Measurements from ENCODE around the gene IGSF9B.

Gene IGSF9B

GRCh38 chr11:133977067-133977677 lies 20.4 kb upstream of the IGSF9B start:
- Histone ChIP-seq H3K4me2 (ENCODE audit: low read depth, low read length, poor library complexity, severe bottlenecking) (no peak overlapping the region), H3K9me3 (ENCODE audit: insufficient read depth, low read length) (no peaks in the 10 kb centered on the region), H3F3A (ENCODE audit: insufficient read depth) (no peaks in the 10 kb centered on the region), H3K9ac (ENCODE audit: low read length) (no peak overlapping the region), H3K9me2 (replicated peaks; ENCODE audit: insufficient read depth, low read length) (no peaks in the 10 kb centered on the region), H2AFZ (ENCODE audit: low read depth, low read length, severe bottlenecking) (no peak overlapping the region), H3K27me3 (ENCODE audit: low read length) (no peaks in the 10 kb centered on the region), H3K27ac (ENCODE audit: low read depth, low read length) (no peak overlapping the region), H3K4me3 (ENCODE audit: insufficient read depth, low read length, poor library complexity, severe bottlenecking) (no peak overlapping the region), H3K36me3 (ENCODE audit: low read length) (no peaks in the 10 kb centered on the region), H3K79me2 (ENCODE audit: insufficient read depth, low read length) (no peaks in the 10 kb centered on the region), H4K20me1 (ENCODE audit: low read depth, low read length) (no peaks in the 10 kb centered on the region)
- no peak for TF ChIP-seq EZH2phosphoT487 (conservative IDR thresholded peaks at IDR 0.05; ENCODE audit: low read length)
- TF ChIP-seq CTCF (IDR thresholded peaks at IDR 0.05; ENCODE audit: insufficient read depth, low read length, poor library complexity, severe bottlenecking) = no peak

- H3K27ac ChIP-seq (ENCODE audit: low read depth, low read length) = no peak overlapping the region
Measured at GRCh38 chr11:133975488-133975849, 18.7 kb upstream of the IGSF9B start.

GRCh38 chr11:133974836-133975487 lies 18.2 kb upstream of the IGSF9B start:
- H3K4me2 ChIP-seq (ENCODE audit: low read depth, low read length, poor library complexity, severe bottlenecking) = no peak overlapping the region
- no peaks in the 10 kb centered on the region for H3K27me3 ChIP-seq (ENCODE audit: low read length)
- H4K20me1 ChIP-seq (ENCODE audit: low read depth, low read length) = no peaks in the 10 kb centered on the region
- no peak overlapping the region for H3K27ac ChIP-seq (ENCODE audit: low read depth, low read length)
- TF ChIP-seq CTCF (IDR thresholded peaks at IDR 0.05; ENCODE audit: insufficient read depth, low read length, poor library complexity, severe bottlenecking) = no peak
- no peak for TF ChIP-seq EZH2phosphoT487 (conservative IDR thresholded peaks at IDR 0.05; ENCODE audit: low read length)
- H3K9ac ChIP-seq (ENCODE audit: low read length) = no peak overlapping the region
- no peaks in the 10 kb centered on the region for H3K9me3 ChIP-seq (ENCODE audit: insufficient read depth, low read length)
- H3K79me2 ChIP-seq (ENCODE audit: insufficient read depth, low read length) = no peaks in the 10 kb centered on the region
- H3F3A ChIP-seq (ENCODE audit: insufficient read depth) = no peaks in the 10 kb centered on the region
- no peaks in the 10 kb centered on the region for H3K9me2 ChIP-seq (replicated peaks; ENCODE audit: insufficient read depth, low read length)
- H2AFZ ChIP-seq (ENCODE audit: low read depth, low read length, severe bottlenecking) = no peak overlapping the region
- H3K4me3 ChIP-seq (ENCODE audit: insufficient read depth, low read length, poor library complexity, severe bottlenecking) = no peak overlapping the region
- no peaks in the 10 kb centered on the region for H3K36me3 ChIP-seq (ENCODE audit: low read length)

More at GRCh38 chr11:133975488-133975849, 18.7 kb upstream of the IGSF9B start:
- TF ChIP-seq EZH2phosphoT487 (conservative IDR thresholded peaks at IDR 0.05; ENCODE audit: low read length) (no peak), CTCF (IDR thresholded peaks at IDR 0.05; ENCODE audit: insufficient read depth, low read length, poor library complexity, severe bottlenecking) (no peak)
- no peak overlapping the region for H3K4me2 ChIP-seq (ENCODE audit: low read depth, low read length, poor library complexity, severe bottlenecking)
- no peak overlapping the region for H2AFZ ChIP-seq (ENCODE audit: low read depth, low read length, severe bottlenecking)
- no peaks in the 10 kb centered on the region for H3K27me3 ChIP-seq (ENCODE audit: low read length)
- no peak overlapping the region for H3K9ac ChIP-seq (ENCODE audit: low read length)
- no peaks in the 10 kb centered on the region for H3K9me2 ChIP-seq (replicated peaks; ENCODE audit: insufficient read depth, low read length)
- no peaks in the 10 kb centered on the region for H3K9me3 ChIP-seq (ENCODE audit: insufficient read depth, low read length)
- no peaks in the 10 kb centered on the region for H4K20me1 ChIP-seq (ENCODE audit: low read depth, low read length)
- H3F3A ChIP-seq (ENCODE audit: insufficient read depth) = no peaks in the 10 kb centered on the region
- no peak overlapping the region for H3K4me3 ChIP-seq (ENCODE audit: insufficient read depth, low read length, poor library complexity, severe bottlenecking)
- H3K36me3 ChIP-seq (ENCODE audit: low read length) = no peaks in the 10 kb centered on the region
- H3K79me2 ChIP-seq (ENCODE audit: insufficient read depth, low read length) = no peaks in the 10 kb centered on the region
